ENCODE measurements around the gene XKRX. TPM values are rescaled to one million over a fixed set of nuclear protein-coding genes. Genes with fewer than 3 reads are reported as not detected.

XKRX gene
- total RNA-seq, 6 experiments from 2014 or later = 0.07 to 0.18 (median 0.15) TPM; not detected in 3

DNA sequence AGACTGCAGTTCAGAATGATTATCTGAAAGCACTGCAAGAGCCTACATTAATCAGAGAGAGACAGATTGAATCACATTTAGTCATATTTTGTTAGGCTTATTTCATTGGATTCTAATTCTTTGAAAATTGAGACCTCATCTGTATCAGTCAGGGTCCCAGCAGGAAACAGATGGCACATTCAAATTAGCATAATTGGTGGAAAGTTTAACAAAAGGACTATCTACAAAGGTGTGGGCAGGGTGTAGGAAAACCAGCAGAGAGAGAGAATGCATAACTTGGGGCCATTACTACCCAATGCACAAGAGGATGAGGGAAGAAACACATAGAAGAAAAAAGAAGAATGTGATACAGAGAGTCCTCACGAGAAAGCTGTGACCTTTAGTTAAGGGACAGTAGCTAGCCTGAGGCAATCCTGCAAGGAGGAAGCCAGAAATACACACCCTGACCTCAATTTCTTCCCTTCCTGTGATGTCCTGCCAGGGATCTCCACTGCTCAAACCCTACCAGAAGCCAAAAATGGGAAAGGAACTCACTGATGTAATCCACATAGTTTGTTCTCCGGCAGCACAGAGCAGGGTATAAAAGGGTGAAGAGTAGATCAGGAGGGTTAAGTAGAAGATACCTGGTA, 17.7 kb upstream of the XKRX start:
- H3K4me3 ChIP-seq = no peak overlapping the region
- ATAC-seq = no peak
- intact Hi-C loops (cut with DNase I) = no loop called here
- DNase-seq = no peak
- no peak overlapping the region for H3K27ac ChIP-seq
- no peaks in the 10 kb centered on the region for H3K36me3 ChIP-seq
- H3K9me3 ChIP-seq = no peaks in the 10 kb centered on the region
- 45% methylated on average over 2 of the region's 2 CpGs for WGBS (ENCODE audit: insufficient coverage, low coverage, low lambda C conversion rate, missing lambda C conversion rate)
- no peaks in the 10 kb centered on the region for H3K27me3 ChIP-seq
- TF ChIP-seq CTCF (IDR thresholded peaks at IDR 0.05) = no peak
- no peak for TF ChIP-seq POLR2A (IDR thresholded peaks at IDR 0.05)
- no peaks in the 10 kb centered on the region for H3K4me1 ChIP-seq

GRCh38 chrX:100944601-100945000, 15.9 kb upstream of the XKRX start:
- WGBS (ENCODE audit: insufficient coverage, low coverage, low lambda C conversion rate, missing lambda C conversion rate) = no CpG with 5 or more reads among the region's 3 CpGs
- Histone ChIP-seq H3K27me3 (no peaks in the 10 kb centered on the region), H3K9me3 (no peaks in the 10 kb centered on the region), H3K27ac (no peak overlapping the region), H3K4me3 (no peak overlapping the region), H3K36me3 (no peaks in the 10 kb centered on the region), H3K4me1 (no peaks in the 10 kb centered on the region)
- intact Hi-C loops (cut with DNase I) = no loop called here
- ATAC-seq (no peak), DNase-seq (no peak)
- TF ChIP-seq POLR2A (IDR thresholded peaks at IDR 0.05) (no peak), CTCF (IDR thresholded peaks at IDR 0.05) (no peak)

GRCh38 chrX:100939333-100939732, 10.6 kb upstream of the XKRX start:
- no peak for ATAC-seq

GRCh38 chrX:100935767-100936166, 7.0 kb upstream of the XKRX start:
- no peaks in the 10 kb centered on the region for H3K9me3 ChIP-seq
- intact Hi-C loops (cut with DNase I) = no loop called here
- H3K27ac ChIP-seq = no peak overlapping the region
- WGBS (ENCODE audit: insufficient coverage, low coverage, low lambda C conversion rate, missing lambda C conversion rate) = 36% methylated on average over 2 of the region's 2 CpGs
- H3K4me1 ChIP-seq = no peaks in the 10 kb centered on the region
- no peak for ATAC-seq
- TF ChIP-seq POLR2A (IDR thresholded peaks at IDR 0.05) (no peak), CTCF (IDR thresholded peaks at IDR 0.05) (no peak)
- no peaks in the 10 kb centered on the region for H3K36me3 ChIP-seq
- DNase-seq = no peak
- H3K27me3 ChIP-seq = no peaks in the 10 kb centered on the region
- no peak overlapping the region for H3K4me3 ChIP-seq

More at GRCh38 chrX:100939333-100939732, 10.6 kb upstream of the XKRX start:
- Histone ChIP-seq H3K9me3 (no peaks in the 10 kb centered on the region), H3K36me3 (no peaks in the 10 kb centered on the region), H3K4me1 (no peaks in the 10 kb centered on the region), H3K27ac (no peak overlapping the region), H3K27me3 (no peaks in the 10 kb centered on the region), H3K4me3 (no peak overlapping the region)
- no peak for TF ChIP-seq POLR2A (IDR thresholded peaks at IDR 0.05)
- no peak for TF ChIP-seq CTCF (IDR thresholded peaks at IDR 0.05)
- 58% methylated on average over 4 of the region's 4 CpGs for WGBS (ENCODE audit: insufficient coverage, low coverage, low lambda C conversion rate, missing lambda C conversion rate)
- intact Hi-C loops (cut with DNase I) = no loop called here
- no peak for DNase-seq

- Histone ChIP-seq H3K9me3 (no peaks in the 10 kb centered on the region), H3K27ac (no peak overlapping the region), H3K4me3 (no peak overlapping the region), H3K4me1 (no peaks in the 10 kb centered on the region), H3K36me3 (no peaks in the 10 kb centered on the region), H3K27me3 (no peaks in the 10 kb centered on the region)
- no peak for TF ChIP-seq CTCF (IDR thresholded peaks at IDR 0.05)
- no peak for TF ChIP-seq POLR2A (IDR thresholded peaks at IDR 0.05)
- intact Hi-C loops (cut with DNase I) = no loop called here
- WGBS (ENCODE audit: insufficient coverage, low coverage, low lambda C conversion rate, missing lambda C conversion rate) = 42% methylated on average over 2 of the region's 3 CpGs
- ATAC-seq = no peak
- DNase-seq = no peak
Observed at GRCh38 chrX:100931925-100932285, 3.2 kb upstream of the XKRX start.
